GM21360 (cell line): ENCODE measurements around the gene KLRC1.
"Not testable (repeated sequence)": the region's sequence is repeated elsewhere in the genome, so short reads cannot be mapped to it uniquely, and the experiment has no call there.

Experiments used
- ATAC-seq: cut with Tn5 transposase; IDR thresholded peaks from one replicate; pipeline ENCODE4 v1.9.1; 2021; ENCODE audit warnings: mild to moderate bottlenecking, moderate library complexity; ENCODE audit not compliant: unreplicated experiment

KLRC1 gene

GRCh38 chr12:10453156-10453555, at the start of gene KLRC1:
Gene KLRC1 (minus strand): TSS chr12:10453377. CDS start chr12:10451156, 2,221 bp downstream.
- ATAC-seq: no peak

GRCh38 chr12:10501030-10501429, 47.9 kb upstream of the KLRC1 start:
- ATAC-seq: no peak

GRCh38 chr12:10498042-10498441, 44.9 kb upstream of the KLRC1 start:
- ATAC-seq: no peak

- ATAC-seq: no peak
Observed at GRCh38 chr12:10497602-10498001, 44.4 kb upstream of the KLRC1 start.

GRCh38 chr12:10491766-10492165, 38.6 kb upstream of the KLRC1 start:
- ATAC-seq: no peak

- not testable (repeated sequence) for ATAC-seq
Observed at GRCh38 chr12:10487328-10487727, 34.2 kb upstream of the KLRC1 start.

- not testable (repeated sequence) for ATAC-seq
Observed at GRCh38 chr12:10481901-10482300, 28.7 kb upstream of the KLRC1 start.

GRCh38 chr12:10472808-10473207, 19.6 kb upstream of the KLRC1 start:
- not testable (repeated sequence) for ATAC-seq

- no peak for ATAC-seq
Observed at GRCh38 chr12:10469701-10470100, 16.5 kb upstream of the KLRC1 start.

- ATAC-seq: no peak
Observed at GRCh38 chr12:10466311-10466710, 13.1 kb upstream of the KLRC1 start.

GRCh38 chr12:10457760-10458159, 4.6 kb upstream of the KLRC1 start:
- ATAC-seq: no peak

- no peak for ATAC-seq
Observed at GRCh38 chr12:10456856-10457255, 3.7 kb upstream of the KLRC1 start.

GRCh38 chr12:10455766-10456165, 2.6 kb upstream of the KLRC1 start:
- ATAC-seq: no peak

- ATAC-seq: no peak
Observed at GRCh38 chr12:10454531-10454930, 1.4 kb upstream of the KLRC1 start.

GRCh38 chr12:10448236-10448635, 4.9 kb downstream of the KLRC1 start:
- ATAC-seq: no peak

GRCh38 chr12:10446052-10446451, 7.1 kb downstream of the KLRC1 start:
- not testable (repeated sequence) for ATAC-seq

GRCh38 chr12:10441144-10441543, 12.0 kb downstream of the KLRC1 start:
- ATAC-seq: not testable (repeated sequence)

- not testable (repeated sequence) for ATAC-seq
Observed at GRCh38 chr12:10439608-10440274, 13.4 kb downstream of the KLRC1 start.

- ATAC-seq: not testable (repeated sequence)
Observed at GRCh38 chr12:10437601-10438000, 15.6 kb downstream of the KLRC1 start.

- not testable (repeated sequence) for ATAC-seq
Observed at GRCh38 chr12:10435816-10436215, 17.4 kb downstream of the KLRC1 start, which contains the start of gene KLRC2. Gene KLRC2 (minus strand): TSS chr12:10436010. CDS start chr12:10435986, 24 bp downstream.

- ATAC-seq: not testable (repeated sequence)
Observed at GRCh38 chr12:10430623-10431022, 22.6 kb downstream of the KLRC1 start.

GRCh38 chr12:10425938-10426337, 27.2 kb downstream of the KLRC1 start:
- ATAC-seq: not testable (repeated sequence)
